Small intestine (tissue), 7 donors: ENCODE data around the gene ABCC4. TPM values are rescaled to one million over a fixed set of nuclear protein-coding genes. Genes with fewer than 3 reads are reported as not detected.

Source experiments
- DNase-seq, 2 donors: peaks; one replicate each; pipeline versions ENCODE4 v3.0.0 to v3.0.0-alpha.2; 2013
- FAIRE-seq: peaks from 2 replicates; lab custom pipeline; 2012; peaks lifted over from hg19 to GRCh38; lab: Jason Lieb, UNC
- H3K27ac ChIP-seq, 3 donors: one replicate each; pipeline ENCODE4 v1.5.1; 2013; ENCODE audit warnings: low read length in 2 of 3, mild to moderate bottlenecking in 2 of 3, control low read depth in 1 of 3, inconsistent platforms in 1 of 3, low read depth in 1 of 3, moderate library complexity in 1 of 3
- H3K27me3 ChIP-seq, 3 donors: one replicate each; pipeline ENCODE4 v1.6.1; 2013; ENCODE audit warnings: low read length in 3 of 3, inconsistent platforms in 1 of 3; ENCODE audit not compliant: control insufficient read depth in 3 of 3, insufficient read depth in 3 of 3
- H3K36me3 ChIP-seq, 3 donors: one replicate each; pipeline ENCODE4 v1.6.1; 2013; ENCODE audit warnings: low read length in 3 of 3, inconsistent platforms in 1 of 3, low read depth in 1 of 3, mild to moderate bottlenecking in 1 of 3, moderate library complexity in 1 of 3; ENCODE audit not compliant: control insufficient read depth in 3 of 3, insufficient read depth in 2 of 3
- H3K4me1 ChIP-seq, 3 donors: one replicate each; pipeline ENCODE4 v1.6.1; 2013; ENCODE audit warnings: low read length in 2 of 3, inconsistent platforms in 1 of 3, low read depth in 1 of 3, mild to moderate bottlenecking in 1 of 3, moderate library complexity in 1 of 3; ENCODE audit not compliant: control insufficient read depth in 3 of 3, insufficient read depth in 2 of 3
- H3K4me3 ChIP-seq, 3 donors: one replicate each; pipeline ENCODE4 v1.5.1; 2013; ENCODE audit warnings: low read length in 3 of 3, control low read depth in 1 of 3, inconsistent platforms in 1 of 3, low read depth in 1 of 3, mild to moderate bottlenecking in 1 of 3, moderate library complexity in 1 of 3
- H3K9me3 ChIP-seq, 2 donors: one replicate each; pipeline ENCODE4 v1.6.1; 2013; ENCODE audit warnings: low read depth in 1 of 2, low read length in 1 of 2; ENCODE audit not compliant: control insufficient read depth in 2 of 2, insufficient read depth in 1 of 2
- WGBS, 3 donors: extraction: QIAGEN DNeasy Blood & Tissue Kit; methylation state at CpG; one replicate each; pipeline ENCODE4 v1.1.7; 2013; 5-methylcytosine and 5-hydroxymethylcytosine counted together
- polyA plus RNA-seq, 4 donors: library from polyadenylated mRNA; stranded (reverse) in 3 of 4; unstranded in 1 of 4; fragments of 200-250 nt in 3 of 4; fragments of 120-200 nt in 1 of 4; gene quantifications; one replicate each; pipeline versions ENCODE4 v1.2.1 to v1.2.3, GENCODE V29; 2013
- donor health status: healthy with polysubstance abuse.
- donor health status: control.
- donor health status: control.
- donor health status: Bipolar disorder and iron deficiency.
- donor health status: healthy.

ABCC4 gene
- polyA plus RNA-seq, 4 donors: 0.67 to 14.7 (median 4.7) TPM

- 16 to 43% (median 34%) methylated on average over 2 of the region's 2 CpGs for WGBS, 3 donors
- H3K27me3 ChIP-seq: peaks cover 0 to 3% (median 0%) of the 10 kb centered on the region in 3 donors
- FAIRE-seq: no peak
Observed at GRCh38 chr13:95304453-95304852, 3.2 kb upstream of the ABCC4 start.

DNA sequence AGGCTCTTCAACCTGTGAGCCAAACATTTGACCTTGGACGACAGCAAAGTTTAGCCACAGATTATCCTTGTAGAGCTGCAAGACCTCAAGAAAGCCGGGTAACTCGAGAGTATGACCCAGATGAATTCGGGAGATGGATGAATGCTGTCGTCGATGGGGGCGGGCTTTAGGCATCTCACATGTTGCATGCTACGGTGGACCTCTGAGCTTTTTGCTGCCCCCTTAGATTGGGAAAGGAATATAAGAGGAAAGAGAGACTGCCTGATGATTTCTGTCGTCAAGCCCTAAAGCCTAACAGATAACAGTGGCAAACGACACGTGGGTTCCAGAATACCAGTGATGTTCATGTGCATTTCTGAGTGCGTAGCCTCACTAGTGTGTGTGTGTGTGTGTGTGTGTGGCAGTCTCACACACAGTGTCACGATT, 730 bp upstream of the ABCC4 start:
- WGBS, 3 donors: 10 to 19% (median 10%) methylated on average over 13 of the region's 13 CpGs
- Histone ChIP-seq H3K9me3 (no peaks in the 10 kb centered on the region), H3K27ac (peak overlapping the region in 2 of 3 donors; percentile 77 to 91), H3K27me3 (peaks cover 0 to 3% (median 0%) of the 10 kb centered on the region in 3 donors), H3K36me3 (peaks cover 0 to 2% (median 0%) of the 10 kb centered on the region in 3 donors), H3K4me1 (peaks cover 0 to 34% (median 9%) of the 10 kb centered on the region in 3 donors), H3K4me3 (peak overlapping the region in 2 of 3 donors; percentile 65 to 83)
- DNase-seq (no peak), FAIRE-seq (no peak)

More at GRCh38 chr13:95304453-95304852, 3.2 kb upstream of the ABCC4 start:
- peak; percentile 24 to 45 for DNase-seq
- Histone ChIP-seq H3K27ac (peak overlapping the region in 1 of 3 donors; percentile 36), H3K36me3 (peaks cover 0 to 2% (median 0%) of the 10 kb centered on the region in 3 donors), H3K4me3 (no peak overlapping the region), H3K9me3 (no peaks in the 10 kb centered on the region), H3K4me1 (peaks cover 0 to 24% (median 3%) of the 10 kb centered on the region in 3 donors)

- H3K4me3 ChIP-seq: peak overlapping the region; percentile 51 to 83 (median 65)
- DNase-seq (peak; percentile 74 to 75), FAIRE-seq (no peak)
- H3K9me3 ChIP-seq: no peaks in the 10 kb centered on the region
- H3K4me1 ChIP-seq: peaks cover 0 to 34% (median 9%) of the 10 kb centered on the region in 3 donors
- peak overlapping the region; percentile 13 to 91 (median 55) for H3K27ac ChIP-seq
- WGBS, 3 donors: 1% methylated on average over 32 to 45 of the region's 45 CpGs
- no peaks in the 10 kb centered on the region for H3K36me3 ChIP-seq
- H3K27me3 ChIP-seq: peaks cover 0 to 3% (median 0%) of the 10 kb centered on the region in 3 donors
Observed at GRCh38 chr13:95300625-95301182, 547 bp downstream of the ABCC4 start.

DNA sequence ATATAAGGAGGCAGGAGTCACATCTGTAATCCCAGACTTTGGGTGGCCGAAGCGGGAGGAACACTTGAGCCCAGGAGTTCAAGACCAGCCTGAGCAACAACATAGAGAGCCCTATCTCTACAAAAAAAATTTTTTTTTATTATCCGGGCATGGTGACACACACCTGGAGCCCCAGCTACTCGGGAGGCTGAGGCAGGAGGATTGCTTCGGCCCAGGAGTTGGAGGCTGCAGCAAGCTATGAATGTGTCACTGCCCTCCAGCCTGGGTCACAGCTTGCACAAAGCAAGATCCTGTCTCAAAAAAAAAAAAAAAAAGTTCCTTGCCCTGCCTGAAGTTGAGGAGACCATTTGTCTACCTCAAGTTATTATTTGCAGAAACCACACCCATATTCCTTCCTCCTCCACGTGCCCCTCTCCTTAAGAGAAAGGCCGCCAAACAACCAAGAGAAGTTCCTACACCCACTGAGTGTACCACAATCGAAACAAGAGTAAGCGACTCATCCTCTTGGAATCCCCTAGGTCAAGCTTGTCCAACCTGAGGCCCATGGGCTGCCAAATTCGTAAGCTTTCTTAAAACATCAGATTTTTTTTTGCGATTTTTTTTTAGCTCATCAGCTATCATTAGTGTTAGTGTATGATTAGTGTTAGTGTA, 2.2 kb downstream of the ABCC4 start:
- H3K4me1 ChIP-seq: peaks cover 0 to 24% (median 9%) of the 10 kb centered on the region in 3 donors
- FAIRE-seq (no peak), DNase-seq (no peak)
- H3K9me3 ChIP-seq: no peaks in the 10 kb centered on the region
- WGBS, 3 donors: 74 to 75% (median 75%) methylated on average over 11 of the region's 11 CpGs
- peaks cover 0 to 4% (median 0%) of the 10 kb centered on the region in 3 donors for H3K36me3 ChIP-seq
- H3K4me3 ChIP-seq: no peak overlapping the region
- H3K27ac ChIP-seq: no peak overlapping the region
- peaks cover 0 to 3% (median 0%) of the 10 kb centered on the region in 3 donors for H3K27me3 ChIP-seq

DNA sequence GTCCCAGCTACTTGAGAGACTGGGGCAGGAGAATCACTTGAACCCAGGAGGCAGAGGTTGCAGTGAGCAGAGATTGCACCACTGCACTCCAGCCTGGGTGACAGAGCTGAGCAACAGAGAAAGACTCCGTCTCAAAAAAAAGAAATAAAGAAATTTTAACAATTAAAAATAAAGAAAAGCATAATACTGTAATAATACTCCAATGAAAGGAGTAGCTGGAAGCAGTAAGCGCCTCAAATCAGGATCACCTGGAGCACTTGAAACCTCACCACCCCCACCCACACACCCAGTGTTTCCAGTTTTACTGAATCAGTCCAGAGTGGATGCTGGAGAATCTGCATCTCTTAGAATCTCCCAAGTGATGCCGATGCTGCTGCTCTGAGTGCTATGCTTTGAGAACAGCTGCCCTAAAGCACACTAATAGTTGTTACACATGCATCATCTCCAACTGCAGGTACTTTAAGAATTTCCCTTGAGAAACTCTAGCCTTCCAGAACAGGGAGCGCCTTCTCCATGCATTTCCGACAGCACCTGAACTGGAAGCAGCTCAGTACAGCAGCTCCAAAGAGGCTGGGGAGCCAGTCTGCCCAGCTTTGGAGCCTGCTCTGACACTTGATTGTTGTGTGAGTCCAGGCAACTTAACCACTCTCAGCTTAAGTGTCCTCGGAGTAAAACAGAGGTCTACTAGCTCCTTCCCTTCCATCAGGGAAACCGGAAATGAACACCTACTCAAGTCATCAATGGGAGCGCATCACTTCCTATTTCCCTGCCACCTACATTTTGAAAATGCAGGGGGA, 2.9 kb downstream of the ABCC4 start:
- H3K27ac ChIP-seq: peak overlapping the region in 2 of 3 donors; percentile 33 to 74
- H3K4me1 ChIP-seq: peaks cover 0 to 17% (median 9%) of the 10 kb centered on the region in 3 donors

DNA sequence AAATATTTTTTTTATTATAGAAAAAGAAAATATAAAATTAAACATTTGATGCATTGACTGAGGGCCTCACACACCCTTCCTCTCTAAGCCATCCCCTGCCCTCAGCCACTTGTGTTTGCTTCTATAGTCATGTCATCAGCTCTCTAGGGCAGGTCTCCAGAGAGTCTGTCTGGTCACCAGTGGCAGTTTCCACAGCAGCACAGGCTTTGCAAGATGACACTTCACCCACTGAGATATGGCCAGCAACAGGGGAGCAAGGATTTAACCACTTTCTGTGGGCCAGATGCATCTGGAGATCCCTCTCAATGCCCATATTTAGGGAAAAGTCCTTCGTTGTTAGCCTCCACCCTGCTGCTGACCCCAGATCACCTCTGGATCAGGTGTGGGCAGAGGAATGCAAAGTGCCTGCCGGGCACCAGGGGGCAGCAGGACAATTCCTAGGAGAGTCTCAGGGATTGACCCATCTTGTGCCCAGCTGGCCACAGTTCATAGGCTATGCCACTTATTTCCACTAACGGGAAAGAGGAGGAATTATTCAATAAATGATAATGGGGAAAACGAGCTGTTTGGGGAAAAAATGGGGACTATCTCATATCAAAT, 4.8 kb downstream of the ABCC4 start:
- Histone ChIP-seq H3K4me3 (no peak overlapping the region), H3K27ac (no peak overlapping the region), H3K4me1 (peaks cover 0 to 10% (median 9%) of the 10 kb centered on the region in 3 donors), H3K36me3 (peaks cover 0 to 9% (median 0%) of the 10 kb centered on the region in 3 donors), H3K9me3 (no peaks in the 10 kb centered on the region), H3K27me3 (no peaks in the 10 kb centered on the region)
- no peak for FAIRE-seq
- 22 to 41% (median 36%) methylated on average over 4 of the region's 4 CpGs for WGBS, 3 donors
- peak; percentile 66 for DNase-seq

More for the DNA sequence above, 2.9 kb downstream of the ABCC4 start:
- Histone ChIP-seq H3K9me3 (no peaks in the 10 kb centered on the region), H3K4me3 (no peak overlapping the region), H3K27me3 (peaks cover 0 to 3% (median 0%) of the 10 kb centered on the region in 3 donors), H3K36me3 (peaks cover 0 to 4% (median 0%) of the 10 kb centered on the region in 3 donors)
- FAIRE-seq (no peak), DNase-seq (no peak)
- 78 to 83% (median 82%) methylated on average over 8 of the region's 8 CpGs for WGBS, 3 donors

- FAIRE-seq: no peak
- H3K4me3 ChIP-seq: no peak overlapping the region
Observed at GRCh38 chr13:95295026-95295425, 6.2 kb downstream of the ABCC4 start.

More at GRCh38 chr13:95295026-95295425, 6.2 kb downstream of the ABCC4 start:
- Histone ChIP-seq H3K27me3 (no peaks in the 10 kb centered on the region), H3K36me3 (peaks cover 0 to 9% (median 0%) of the 10 kb centered on the region in 3 donors), H3K27ac (no peak overlapping the region), H3K4me1 (peaks cover 0 to 10% (median 6%) of the 10 kb centered on the region in 3 donors), H3K9me3 (no peaks in the 10 kb centered on the region)
- WGBS, 3 donors: 90 to 93% (median 92%) methylated on average over 8 of the region's 8 CpGs
- no peak for DNase-seq
